GM12891 (cell line): Measurements from ENCODE around the gene SCAPER.

Experiments
- POLR2AphosphoS5 ChIP-seq: IDR thresholded peaks from 2 replicates; pipeline ENCODE4 v1.6.1; 2011; ENCODE audit warnings: low read depth, low read length, control low read depth
- TAF1 ChIP-seq: IDR thresholded peaks from 2 replicates; pipeline ENCODE4 v1.6.1; 2011; ENCODE audit warnings: low read depth, low read length, control low read depth

DNA sequence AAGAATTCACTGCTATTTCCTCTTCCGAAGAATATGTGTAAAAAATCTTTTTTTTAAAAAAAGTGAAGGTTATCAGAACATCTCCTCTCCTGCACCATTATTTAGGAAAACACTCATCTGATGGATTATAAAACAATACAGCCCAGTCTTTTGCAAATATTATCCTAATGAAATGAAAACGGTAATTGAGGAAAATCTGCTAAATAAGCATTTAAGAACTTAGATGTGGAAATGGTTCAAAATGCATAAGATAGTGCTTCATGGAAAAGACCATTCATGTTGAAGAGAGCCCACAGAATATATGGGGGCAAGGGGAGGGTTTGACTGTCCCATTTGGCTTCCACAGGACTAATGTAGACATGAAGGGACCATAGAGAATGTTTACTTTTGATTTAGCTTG, 520.7 kb downstream of the SCAPER start:
- TF ChIP-seq TAF1 (no peak), POLR2AphosphoS5 (no peak)
